ENCODE measurements around the gene UBE2R2. TPM values are rescaled to one million over a fixed set of nuclear protein-coding genes. Genes with fewer than 3 reads are reported as not detected.
"Not testable (repeated sequence)": the region's sequence is repeated elsewhere in the genome, so short reads cannot be mapped to it uniquely, and the experiment has no call there.

UBE2R2 gene
- total and polyA plus RNA-seq, 2 donors = 24.2 to 27.3 TPM

DNA sequence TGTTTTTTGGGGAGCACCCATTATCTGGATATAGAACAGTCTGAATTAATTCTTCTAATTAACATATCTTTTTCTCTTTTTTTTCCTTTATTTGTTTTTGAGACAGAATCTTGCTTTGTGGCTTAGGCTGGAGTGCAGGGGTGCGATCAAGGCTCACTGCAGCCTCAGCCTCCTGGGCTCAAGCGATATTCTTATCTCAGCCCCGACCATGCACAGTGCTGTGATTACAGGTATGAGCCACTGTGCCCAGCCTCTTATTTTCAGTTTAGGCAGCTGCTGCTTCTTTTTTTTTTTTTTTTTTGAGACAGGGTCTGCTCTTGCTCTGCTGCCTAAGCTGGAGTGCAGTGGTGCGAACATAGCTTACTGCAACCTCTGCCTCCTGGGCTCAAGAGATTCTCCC is 20.2 kb downstream of the UBE2R2 start:
- Histone ChIP-seq H3K36me3 (ENCODE audit: insufficient read depth) (no peaks in the 10 kb centered on the region), H3K4me3 (ENCODE audit: low read depth, low read length) (no peak overlapping the region), H3K27ac (ENCODE audit: low read depth) (no peak overlapping the region), H3K4me1 (ENCODE audit: insufficient read depth) (peaks cover 1% of the 10 kb centered on the region)
- WGBS = 94% methylated on average over 4 of the region's 4 CpGs
- DNase-seq (ENCODE audit: extremely low spot score) = no peak

DNA sequence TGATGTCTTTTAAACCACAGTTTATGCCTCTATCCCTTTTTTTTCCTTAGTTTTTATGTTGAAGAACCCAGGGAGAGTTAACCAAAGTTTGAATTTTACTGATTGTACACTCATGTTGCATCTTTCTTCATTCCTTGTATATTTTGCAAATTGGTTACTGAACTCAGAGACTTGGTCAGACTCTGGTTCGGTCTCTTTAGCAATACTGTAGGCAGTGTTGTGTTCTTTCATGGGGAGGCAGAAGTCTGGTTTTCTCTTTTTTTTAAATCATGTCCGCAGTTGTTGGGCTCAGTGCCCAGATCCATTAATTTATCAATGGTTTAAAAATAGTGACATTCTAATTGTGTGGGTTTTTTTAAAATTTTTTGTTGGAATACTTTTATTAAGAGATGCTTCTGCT is 23.4 kb downstream of the UBE2R2 start:
- DNase-seq (ENCODE audit: extremely low spot score) = no peak
- Histone ChIP-seq H3K27ac (ENCODE audit: low read depth) (no peak overlapping the region), H3K4me1 (ENCODE audit: insufficient read depth) (peaks cover 1% of the 10 kb centered on the region), H3K4me3 (ENCODE audit: low read depth, low read length) (no peak overlapping the region), H3K36me3 (ENCODE audit: insufficient read depth) (no peaks in the 10 kb centered on the region)
- 34% methylated on average over 2 of the region's 2 CpGs for WGBS

DNA sequence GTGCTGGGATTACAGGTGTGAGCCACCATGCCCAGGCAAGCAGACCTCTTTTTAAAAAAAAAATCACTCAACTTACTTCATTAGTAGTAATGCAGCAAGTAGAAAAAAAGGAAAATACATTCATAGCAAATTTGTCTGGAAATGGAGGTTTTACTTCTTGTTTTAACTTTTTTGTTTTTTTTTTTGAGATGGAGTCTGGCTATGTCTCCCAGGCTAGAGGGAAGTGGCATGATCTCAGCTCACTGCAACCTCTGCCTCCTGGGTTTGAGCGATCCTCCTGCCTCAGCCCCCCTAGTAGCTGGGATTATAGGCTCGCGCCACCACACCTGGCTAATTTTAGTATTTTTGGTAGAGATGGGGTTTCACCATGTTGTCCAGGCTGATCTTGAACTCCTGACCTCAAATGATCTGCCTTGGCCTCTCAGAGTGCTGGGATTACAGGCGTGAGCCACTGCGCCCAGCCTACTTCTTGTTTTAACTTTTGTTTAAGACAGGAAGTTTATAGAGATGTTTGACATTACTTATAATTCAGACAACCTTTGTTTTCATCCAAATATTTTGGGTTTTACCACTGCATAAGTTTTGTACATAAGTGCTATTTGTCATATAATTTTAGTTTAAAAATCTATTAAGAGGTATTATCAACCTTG is 26.5 kb downstream of the UBE2R2 start:
- Histone ChIP-seq H3K4me1 (ENCODE audit: insufficient read depth) (peaks cover 4% of the 10 kb centered on the region), H3K27ac (ENCODE audit: low read depth) (no peak overlapping the region), H3K36me3 (ENCODE audit: insufficient read depth) (no peaks in the 10 kb centered on the region), H3K4me3 (ENCODE audit: low read depth, low read length) (no peak overlapping the region)
- no peak for DNase-seq (ENCODE audit: extremely low spot score)
- WGBS = 86% methylated on average over 5 of the region's 5 CpGs

DNA sequence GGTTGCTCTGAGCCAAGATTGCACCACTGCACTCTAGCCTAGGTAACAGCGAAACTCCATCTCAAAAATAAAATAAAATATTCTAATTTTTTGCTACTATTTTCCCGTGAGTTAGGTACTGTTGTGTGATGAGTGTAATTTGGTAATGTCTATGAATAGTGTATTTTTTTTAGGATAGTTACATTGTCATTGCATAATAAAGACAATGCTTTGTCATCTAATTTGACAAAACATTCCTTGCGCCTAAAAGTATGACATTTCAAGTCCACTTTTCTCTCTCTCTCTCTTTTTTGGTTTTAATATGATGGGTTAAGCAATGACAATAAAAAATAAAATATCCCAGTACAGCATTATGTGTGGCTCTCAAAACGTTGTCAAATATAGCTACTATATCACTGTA is 29.3 kb downstream of the UBE2R2 start:
- Histone ChIP-seq H3K27ac (ENCODE audit: low read depth) (no peak overlapping the region), H3K36me3 (ENCODE audit: insufficient read depth) (no peaks in the 10 kb centered on the region), H3K4me3 (ENCODE audit: low read depth, low read length) (no peak overlapping the region), H3K4me1 (ENCODE audit: insufficient read depth) (peaks cover 7% of the 10 kb centered on the region)
- 79% methylated on average over 4 of the region's 4 CpGs for WGBS
- DNase-seq (ENCODE audit: extremely low spot score) = no peak

DNA sequence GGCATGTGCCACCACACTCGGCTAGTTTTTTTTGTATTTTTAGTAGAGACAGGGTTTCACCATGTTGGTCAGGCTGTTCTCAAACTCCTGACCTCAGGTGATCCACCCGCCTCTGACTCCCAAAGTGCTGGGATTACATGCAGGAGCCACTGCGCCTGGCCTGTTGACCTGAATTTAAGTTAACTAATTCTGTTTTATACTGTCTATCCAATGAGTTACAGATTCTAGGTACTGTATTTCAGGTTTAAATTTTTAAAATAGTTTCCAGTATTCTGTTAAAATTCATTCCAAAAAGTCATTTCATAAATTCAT is 30.9 kb downstream of the UBE2R2 start:
- H3K4me1 ChIP-seq (ENCODE audit: insufficient read depth); H3K4me3 ChIP-seq (ENCODE audit: low read depth, low read length); H3K27ac ChIP-seq (ENCODE audit: low read depth); DNase-seq (ENCODE audit: extremely low spot score); H3K36me3 ChIP-seq (ENCODE audit: insufficient read depth): not testable (repeated sequence)
- WGBS = 91% methylated on average over 3 of the region's 3 CpGs

DNA sequence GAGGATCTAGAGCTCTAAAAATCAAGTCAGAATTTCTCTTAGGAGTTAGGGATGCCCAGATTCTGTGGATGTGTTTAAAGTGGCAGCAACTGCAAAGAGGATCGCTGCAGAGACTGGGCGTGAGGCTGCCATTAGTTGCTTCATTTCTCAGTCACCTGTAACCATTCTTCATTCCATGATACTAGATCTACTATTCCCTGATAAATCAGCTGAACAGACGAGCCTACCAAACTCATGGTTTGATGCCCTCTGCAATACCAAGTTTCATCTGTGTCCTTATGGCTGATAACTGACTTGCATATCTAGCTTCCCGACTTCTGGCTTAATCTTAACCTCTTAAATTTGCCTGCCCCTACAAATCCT is 33.3 kb downstream of the UBE2R2 start:
- peaks cover 7% of the 10 kb centered on the region for H3K4me1 ChIP-seq (ENCODE audit: insufficient read depth)
- H3K27ac ChIP-seq (ENCODE audit: low read depth) = no peak overlapping the region
- H3K4me3 ChIP-seq (ENCODE audit: low read depth, low read length) = no peak overlapping the region
- 81% methylated on average over 4 of the region's 4 CpGs for WGBS
- no peak for DNase-seq (ENCODE audit: extremely low spot score)
- no peaks in the 10 kb centered on the region for H3K36me3 ChIP-seq (ENCODE audit: insufficient read depth)

DNA sequence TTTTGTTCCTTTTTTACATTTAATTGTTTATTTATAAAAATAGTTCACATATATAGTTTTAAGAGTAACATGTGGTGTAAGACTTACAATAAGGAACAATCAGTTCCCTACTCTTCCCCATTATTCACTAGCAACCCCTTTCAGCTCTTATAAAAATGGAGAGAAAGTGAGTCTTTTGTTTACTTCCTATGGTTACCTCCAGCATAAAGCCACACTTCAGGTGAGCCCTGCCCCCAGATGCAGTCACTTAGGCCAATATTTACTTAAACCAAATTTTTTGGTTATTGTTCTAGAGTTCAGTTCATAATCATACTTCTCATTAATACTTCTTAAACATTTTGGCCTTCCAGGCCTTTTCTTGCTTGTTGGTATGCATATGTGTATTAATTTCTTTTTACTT is 33.7 kb downstream of the UBE2R2 start:
- peaks cover 7% of the 10 kb centered on the region for H3K4me1 ChIP-seq (ENCODE audit: insufficient read depth)
- H3K4me3 ChIP-seq (ENCODE audit: low read depth, low read length) = no peak overlapping the region
- no peaks in the 10 kb centered on the region for H3K36me3 ChIP-seq (ENCODE audit: insufficient read depth)
- H3K27ac ChIP-seq (ENCODE audit: low read depth) = peak overlapping the region; percentile 38
- DNase-seq (ENCODE audit: extremely low spot score) = no peak

DNA sequence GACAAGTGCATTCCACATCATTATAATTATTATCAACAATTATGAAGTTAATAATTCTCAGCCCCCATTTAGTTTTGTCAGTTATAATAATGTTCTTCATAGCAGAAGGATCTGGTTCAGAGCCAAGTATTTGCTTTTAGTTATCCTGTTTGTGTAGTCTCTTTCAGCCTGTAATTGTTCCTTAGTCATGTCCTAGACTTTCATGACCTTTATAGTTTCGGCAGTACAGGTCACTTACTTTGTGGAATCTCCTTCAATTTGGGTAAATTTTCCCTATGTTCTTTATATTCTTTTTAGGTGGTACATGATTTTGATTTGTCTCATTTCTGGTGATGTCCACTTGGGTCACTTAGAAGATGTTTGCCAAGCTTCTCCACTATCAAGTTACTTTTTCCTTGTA is 34.3 kb downstream of the UBE2R2 start:
- peaks cover 7% of the 10 kb centered on the region for H3K4me1 ChIP-seq (ENCODE audit: insufficient read depth)
- 73% methylated on average over 1 of the region's 1 CpG for WGBS

DNA sequence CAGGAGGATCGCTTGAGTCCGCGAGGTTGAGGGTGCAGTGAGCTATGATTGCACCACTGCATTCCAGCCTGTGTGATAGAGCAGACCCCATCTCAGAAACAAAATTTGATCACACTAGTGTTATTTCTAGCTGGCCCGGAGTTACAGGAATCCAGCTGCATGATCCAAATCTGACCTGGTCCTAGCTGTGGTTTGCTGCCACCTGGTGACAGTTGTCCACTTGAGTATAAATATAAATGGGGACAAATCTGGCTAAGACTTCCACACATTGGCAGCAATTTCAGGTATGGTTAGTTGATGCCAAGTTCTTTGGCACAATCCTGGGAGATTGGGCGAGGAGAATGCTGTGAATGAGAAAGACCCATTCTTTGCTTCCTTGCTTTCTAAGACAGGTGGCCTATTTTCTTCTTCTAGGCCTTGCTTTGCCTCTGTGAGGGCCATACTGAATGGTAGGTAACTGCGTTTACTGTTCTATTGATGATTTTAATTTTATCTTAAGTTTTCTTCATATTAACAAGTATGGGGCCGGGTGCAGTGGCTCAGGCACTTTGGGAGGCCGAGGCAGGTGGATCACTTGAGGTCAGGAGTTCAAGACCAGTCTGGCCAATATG is 35.4 kb downstream of the UBE2R2 start:
- 75% methylated on average over 8 of the region's 8 CpGs for WGBS
- peaks cover 4% of the 10 kb centered on the region for H3K4me1 ChIP-seq (ENCODE audit: insufficient read depth)
- no peak for DNase-seq (ENCODE audit: extremely low spot score)
- H3K27ac ChIP-seq (ENCODE audit: low read depth) = no peak overlapping the region
- no peak overlapping the region for H3K4me3 ChIP-seq (ENCODE audit: low read depth, low read length)
- no peaks in the 10 kb centered on the region for H3K36me3 ChIP-seq (ENCODE audit: insufficient read depth)

More for the DNA sequence above, 34.3 kb downstream of the UBE2R2 start:
- no peak for DNase-seq (ENCODE audit: extremely low spot score)
- H3K36me3 ChIP-seq (ENCODE audit: insufficient read depth) = no peaks in the 10 kb centered on the region
- H3K4me3 ChIP-seq (ENCODE audit: low read depth, low read length) = no peak overlapping the region
- H3K27ac ChIP-seq (ENCODE audit: low read depth) = peak overlapping the region; percentile 10

DNA sequence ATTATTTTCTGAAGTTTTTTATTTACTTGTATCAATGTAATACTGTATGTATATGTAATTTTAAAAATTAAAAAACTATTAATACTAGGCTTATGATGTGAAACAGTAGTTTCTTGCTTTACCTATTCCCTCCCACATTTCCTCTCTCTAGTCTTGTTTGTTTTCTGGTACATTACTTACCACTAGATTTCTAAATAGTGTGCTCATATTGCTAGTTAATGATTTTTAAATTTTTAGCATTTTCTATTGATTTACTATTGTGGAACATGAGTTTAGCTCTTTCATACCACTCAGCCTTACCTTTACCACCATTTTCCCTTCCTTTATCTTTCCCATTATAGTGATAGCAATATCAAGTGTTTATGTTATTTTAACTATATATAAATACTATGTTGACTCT is 39.3 kb downstream of the UBE2R2 start:
- no peak overlapping the region for H3K4me3 ChIP-seq (ENCODE audit: low read depth, low read length)
- no peak overlapping the region for H3K27ac ChIP-seq (ENCODE audit: low read depth)
- no peak for DNase-seq (ENCODE audit: extremely low spot score)
- no peaks in the 10 kb centered on the region for H3K36me3 ChIP-seq (ENCODE audit: insufficient read depth)
- no peaks in the 10 kb centered on the region for H3K4me1 ChIP-seq (ENCODE audit: insufficient read depth)

DNA sequence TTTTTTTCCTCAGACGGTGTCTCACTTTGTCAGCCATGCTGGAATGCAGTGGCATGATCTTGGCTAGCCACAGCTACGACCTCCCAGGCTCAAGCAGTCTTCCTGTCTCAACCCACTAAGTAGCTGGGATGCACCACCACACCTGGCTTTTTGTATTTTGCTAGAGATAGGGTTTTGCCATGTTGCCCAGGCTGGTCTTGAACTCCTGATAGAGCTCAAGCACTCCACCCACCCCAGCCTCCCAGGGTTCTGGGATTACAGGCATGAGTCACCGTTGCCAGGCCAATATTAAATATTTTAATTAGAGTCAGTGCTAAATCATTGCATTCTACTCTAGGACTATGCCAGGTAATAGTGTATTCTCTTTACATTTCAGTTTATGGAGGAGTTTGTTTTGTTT is 41.5 kb downstream of the UBE2R2 start:
- Histone ChIP-seq H3K27ac (ENCODE audit: low read depth) (no peak overlapping the region), H3K4me3 (ENCODE audit: low read depth, low read length) (no peak overlapping the region), H3K4me1 (ENCODE audit: insufficient read depth) (no peaks in the 10 kb centered on the region), H3K36me3 (ENCODE audit: insufficient read depth) (no peaks in the 10 kb centered on the region)
- WGBS = 88% methylated on average over 3 of the region's 3 CpGs
- DNase-seq (ENCODE audit: extremely low spot score) = no peak

DNA sequence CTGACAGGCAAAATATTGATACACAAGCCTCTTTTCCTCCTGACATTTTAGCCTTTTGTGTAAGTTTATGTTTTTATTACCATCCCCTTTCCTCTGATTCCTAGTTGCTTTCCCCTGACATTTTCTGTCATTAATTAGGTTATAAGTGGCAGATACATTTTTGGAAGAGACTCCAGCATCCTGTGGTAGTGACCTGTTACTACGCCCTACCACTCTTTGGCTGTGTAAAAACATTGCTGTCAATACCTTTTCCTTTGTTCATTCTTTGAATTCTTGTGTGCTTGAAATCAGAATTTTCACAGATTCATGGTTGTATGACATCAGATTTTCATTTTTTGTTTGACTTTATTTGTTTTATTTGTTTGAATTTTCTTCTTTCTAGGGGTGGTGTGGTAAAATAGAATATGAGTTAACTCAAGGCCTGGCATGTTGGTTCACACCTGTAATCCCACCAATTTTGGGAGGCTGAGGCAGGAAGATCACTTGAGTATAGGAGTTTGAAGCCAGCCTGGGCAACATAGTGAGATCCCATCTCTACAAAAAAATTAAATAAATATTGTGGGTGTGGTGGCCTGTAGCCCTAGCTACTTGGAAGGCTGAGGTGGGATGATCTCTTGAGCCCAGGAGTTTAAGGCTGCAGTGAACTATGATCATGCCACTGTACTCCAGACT is 43.4 kb downstream of the UBE2R2 start:
- Histone ChIP-seq H3K27ac (ENCODE audit: low read depth) (no peak overlapping the region), H3K36me3 (ENCODE audit: insufficient read depth) (no peaks in the 10 kb centered on the region), H3K4me3 (ENCODE audit: low read depth, low read length) (no peak overlapping the region), H3K4me1 (ENCODE audit: insufficient read depth) (no peaks in the 10 kb centered on the region)
- 95% methylated on average over 1 of the region's 1 CpG for WGBS
- DNase-seq (ENCODE audit: extremely low spot score) = no peak

DNA sequence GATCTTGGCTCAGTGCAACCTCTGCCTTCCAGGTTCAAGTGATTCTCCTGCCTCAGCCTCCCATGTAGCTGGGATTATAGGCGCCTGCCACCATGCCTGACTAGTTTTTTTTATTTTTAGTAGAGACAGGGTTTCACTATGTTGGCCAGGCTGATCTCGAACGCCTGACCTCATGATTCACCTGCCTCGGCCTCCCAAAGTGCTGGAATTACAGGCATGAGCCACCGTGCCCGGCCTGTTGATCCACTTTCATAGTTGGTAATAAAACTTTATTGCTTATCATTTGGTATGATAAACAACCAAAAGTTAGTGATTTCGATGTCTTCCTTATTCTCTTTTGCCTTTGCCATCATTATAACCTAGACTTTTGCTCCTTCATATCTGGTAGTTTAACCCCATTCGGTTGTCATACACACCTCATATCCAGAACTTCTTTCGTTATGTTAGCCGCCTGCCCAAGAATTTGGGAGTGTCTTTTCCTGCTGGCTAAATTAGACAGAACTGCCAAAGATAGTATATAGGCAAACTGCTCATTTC is 45.0 kb downstream of the UBE2R2 start:
- Histone ChIP-seq H3K27ac (ENCODE audit: low read depth) (no peak overlapping the region), H3K4me3 (ENCODE audit: low read depth, low read length) (no peak overlapping the region), H3K4me1 (ENCODE audit: insufficient read depth) (no peaks in the 10 kb centered on the region), H3K36me3 (ENCODE audit: insufficient read depth) (no peaks in the 10 kb centered on the region)
- no peak for DNase-seq (ENCODE audit: extremely low spot score)
- WGBS = 69% methylated on average over 10 of the region's 10 CpGs

DNA sequence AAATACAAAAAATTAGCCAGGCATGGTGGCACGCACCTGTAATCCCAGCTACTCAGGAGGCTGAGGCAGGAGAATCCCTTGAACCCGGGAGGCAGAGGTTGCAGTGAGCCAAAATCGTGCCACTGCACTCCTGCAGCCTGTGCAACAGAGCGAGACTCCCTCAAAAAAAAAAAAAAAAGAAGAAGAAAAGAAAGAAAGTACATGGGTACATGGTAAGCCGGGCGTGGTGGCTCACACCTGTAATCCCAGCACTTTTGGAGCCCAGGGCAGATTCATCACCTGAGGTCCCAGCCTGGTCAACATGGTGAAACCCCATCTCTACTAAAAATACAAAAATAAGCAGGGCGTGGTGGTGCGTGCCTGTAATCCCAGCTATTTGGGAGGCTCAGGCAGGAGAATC is 46.1 kb downstream of the UBE2R2 start:
- WGBS = 87% methylated on average over 8 of the region's 8 CpGs
- H3K4me1 ChIP-seq (ENCODE audit: insufficient read depth); H3K27ac ChIP-seq (ENCODE audit: low read depth); H3K4me3 ChIP-seq (ENCODE audit: low read depth, low read length); DNase-seq (ENCODE audit: extremely low spot score); H3K36me3 ChIP-seq (ENCODE audit: insufficient read depth): not testable (repeated sequence)
